K562 (cell line): Measurements from ENCODE around the gene PFAS. TPM values are rescaled to one million over a fixed set of nuclear protein-coding genes. Genes with fewer than 3 reads are reported as not detected.

ENCODE experiments used
- ADNP ChIP-seq: fragments of 200-800 bp; sonication (Bioruptor generic); IDR thresholded peaks from 2 replicates; pipeline ENCODE4 v1.6.1; 2016; ENCODE audit warnings: missing genetic modification characterization, missing compliant biosample characterization
- AFF1 ChIP-seq, 2 experiments: fragments of 450-650 bp; IDR thresholded peaks; 2 replicates each; pipeline ENCODE4 v1.6.1; 2018; ENCODE audit warnings: mild to moderate bottlenecking in 2 of 2, low read depth in 1 of 2; ENCODE audit not compliant: partially characterized antibody in 2 of 2
- BRD9 ChIP-seq: fragments of 450-650 bp; IDR thresholded peaks from 2 replicates; pipeline ENCODE4 v1.6.1; 2018; ENCODE audit warnings: low read depth; ENCODE audit not compliant: partially characterized antibody
- CEBPG ChIP-seq, 3 experiments: fragments of 200-800 bp in 1 of 3; sonication (Bioruptor generic) in 1 of 3; sonication (generic) in 1 of 3; formaldehyde crosslinking in 1 of 3; IDR thresholded peaks in 2 of 3; conservative IDR thresholded peaks in 1 of 3; 2 replicates each; pipeline versions ENCODE4 v1.6.1 to v1.8.0; 2016 to 2022; ENCODE audit warnings: missing compliant biosample characterization in 2 of 3, missing genetic modification characterization in 2 of 3, mild to moderate bottlenecking in 1 of 3, missing genetic modification reagents in 1 of 3
- CHD1 ChIP-seq: fragments of 200-600 bp; sonication (generic); IDR thresholded peaks from one replicate; pipeline ENCODE4 v1.6.1; 2012; ENCODE audit warnings: mild to moderate bottlenecking, moderate library complexity, low read length, inconsistent platforms
- CTBP1 ChIP-seq: fragments of 450-650 bp; IDR thresholded peaks from 2 replicates; pipeline ENCODE4 v1.6.1; 2016; ENCODE audit warnings: borderline replicate concordance
- ETS2 ChIP-seq: IDR thresholded peaks from 2 replicates; pipeline ENCODE4 v1.6.1; 2016; ENCODE audit warnings: borderline replicate concordance, missing genetic modification characterization, mild to moderate bottlenecking, moderate library complexity, missing compliant biosample characterization; ENCODE audit not compliant: poor library complexity, severe bottlenecking
- FOS ChIP-seq: IDR thresholded peaks from 3 replicates; pipeline ENCODE4 v1.6.1; 2011; ENCODE audit not compliant: insufficient read length; ENCODE audit errors: extremely low read depth
- GTF2A2 ChIP-seq: IDR thresholded peaks from 2 replicates; pipeline ENCODE4 v1.6.1; 2016; ENCODE audit warnings: mild to moderate bottlenecking, missing genetic modification characterization, missing compliant biosample characterization
- ID3 ChIP-seq, 2 experiments: fragments of 250-450 bp in 1 of 2; fragments of 450-650 bp in 1 of 2; sonication (Bioruptor Pico) in 1 of 2; IDR thresholded peaks; 2 replicates each; pipeline versions ENCODE4 v1.6.1 to v1.8.0; 2016 to 2021; ENCODE audit warnings: mild to moderate bottlenecking in 2 of 2, moderate library complexity in 2 of 2, missing compliant biosample characterization in 1 of 2, missing genetic modification characterization in 1 of 2
- MBD2 ChIP-seq: sonication (generic); IDR thresholded peaks from 2 replicates; pipeline ENCODE4 v1.6.1; 2016; ENCODE audit warnings: low read depth, borderline replicate concordance
- NFYB ChIP-seq: IDR thresholded peaks from 2 replicates; pipeline ENCODE4 v1.6.1; 2011; ENCODE audit warnings: mild to moderate bottlenecking, moderate library complexity; ENCODE audit not compliant: insufficient read length; ENCODE audit errors: extremely low read depth
- PML ChIP-seq: IDR thresholded peaks from 2 replicates; pipeline ENCODE4 v1.6.1; 2012; ENCODE audit warnings: low read length, inconsistent platforms
- POLR3G ChIP-seq: IDR thresholded peaks from 2 replicates; pipeline ENCODE4 v1.6.1; 2011; ENCODE audit not compliant: insufficient read length, insufficient replicate concordance; ENCODE audit errors: extremely low read depth
- RBM22 ChIP-seq: fragments of 200-400 bp; formaldehyde crosslinking; IDR thresholded peaks from 2 replicates; pipeline ENCODE4 v1.6.1; 2018; ENCODE audit warnings: low read length, low read depth; ENCODE audit not compliant: poor library complexity, severe bottlenecking
- SNIP1 ChIP-seq: fragments of 450-650 bp; IDR thresholded peaks from 2 replicates; pipeline ENCODE4 v1.7.1; 2017; ENCODE audit warnings: low read depth, mild to moderate bottlenecking
- TCFL5 ChIP-seq: fragments of 250-450 bp; sonication (Bioruptor Pico); conservative IDR thresholded peaks from 2 replicates; pipeline ENCODE4 v1.6.1; 2021; ENCODE audit warnings: mild to moderate bottlenecking, moderate library complexity, matching md5 sums
- ZNF3 ChIP-seq: fragments of 250-450 bp; sonication (Bioruptor Pico); IDR thresholded peaks from 2 replicates; pipeline ENCODE4 v1.5.0; 2021; ENCODE audit warnings: mild to moderate bottlenecking, moderate library complexity
- ZNF507 ChIP-seq: conservative IDR thresholded peaks from 2 replicates; pipeline ENCODE4 v1.6.1; 2017; ENCODE audit warnings: missing genetic modification characterization, missing compliant biosample characterization
- ZNF696 ChIP-seq: fragments of 250-450 bp; sonication (Bioruptor Pico); conservative IDR thresholded peaks from 2 replicates; pipeline ENCODE4 v1.4.0; 2020; ENCODE audit warnings: mild to moderate bottlenecking, moderate library complexity
- polyA plus RNA-seq, 8 experiments: library from polyadenylated mRNA; depleted of rRNA in 4 of 8; stranded (reverse) in 5 of 8; unstranded in 3 of 8; fragments of >200 nt; fragmentation: Nextera tagmentation in 2 of 8; fragmentation: Illumina TruSeq in 1 of 8; extraction: Ambion mirVana in 2 of 8; extraction: Trizol in 1 of 8; gene quantifications; 2 replicates each; pipeline versions ENCODE4 v1.2.1 to v1.2.3, GENCODE V29; 2011 to 2014; ENCODE audit warnings: inconsistent platforms in 1 of 8, missing spikeins in 1 of 8
- total RNA-seq, 7 experiments: library from RNA; depleted of rRNA in 6 of 7; stranded (reverse); fragments of >200 nt in 6 of 7; fragmentation: Illumina TruSeq in 2 of 7; extraction: Trizol in 2 of 7; gene quantifications; 2 replicates each; pipeline versions ENCODE4 v1.2.1 to v1.2.3, GENCODE V29; 2011 to 2021; ENCODE audit warnings: low replicate concordance in 1 of 7
- TF ChIP-seq, protein P1 (sequence below): IDR thresholded peaks from 2 replicates; pipeline ENCODE4 v1.6.1; 2016; ENCODE audit warnings: missing genetic modification characterization, missing compliant biosample characterization

PFAS gene
- total and polyA plus RNA-seq, 9 of the 15 experiments (the other 6 are each of a cell fraction or from before 2014, with no cell fraction given) = 11.6 to 131 (median 43.9) TPM

GRCh38 chr17:8225813-8226535 is 23.1 kb upstream of the PFAS start (continued):
- TF ChIP-seq NFYB = no peak
- peak in 1 of 2 experiments; percentile 66 for TF ChIP-seq AFF1 (IDR thresholded peaks at IDR 0.05; ENCODE audit: low read depth in 1 of 2, partially characterized antibody in 2 of 2)
- no peak for TF ChIP-seq FOS
- TF ChIP-seq ZNF507 (tag) = no peak
- TF ChIP-seq ETS2 (tag) = no peak
- peak; percentile 57 for TF ChIP-seq PML
- no peak for TF ChIP-seq SNIP1
- TF ChIP-seq ADNP (tag) = peak; percentile 93
- TF ChIP-seq CEBPG (CRISPR knock-in tag; IDR thresholded peaks at IDR 0.05) = peak; percentile 89
- TF ChIP-seq CEBPG (tag; conservative IDR thresholded peaks at IDR 0.05 in 1 of 2, IDR thresholded peaks at IDR 0.05 in 1 of 2) = peak; percentile 88 to 91
- TF ChIP-seq, protein P1, sequence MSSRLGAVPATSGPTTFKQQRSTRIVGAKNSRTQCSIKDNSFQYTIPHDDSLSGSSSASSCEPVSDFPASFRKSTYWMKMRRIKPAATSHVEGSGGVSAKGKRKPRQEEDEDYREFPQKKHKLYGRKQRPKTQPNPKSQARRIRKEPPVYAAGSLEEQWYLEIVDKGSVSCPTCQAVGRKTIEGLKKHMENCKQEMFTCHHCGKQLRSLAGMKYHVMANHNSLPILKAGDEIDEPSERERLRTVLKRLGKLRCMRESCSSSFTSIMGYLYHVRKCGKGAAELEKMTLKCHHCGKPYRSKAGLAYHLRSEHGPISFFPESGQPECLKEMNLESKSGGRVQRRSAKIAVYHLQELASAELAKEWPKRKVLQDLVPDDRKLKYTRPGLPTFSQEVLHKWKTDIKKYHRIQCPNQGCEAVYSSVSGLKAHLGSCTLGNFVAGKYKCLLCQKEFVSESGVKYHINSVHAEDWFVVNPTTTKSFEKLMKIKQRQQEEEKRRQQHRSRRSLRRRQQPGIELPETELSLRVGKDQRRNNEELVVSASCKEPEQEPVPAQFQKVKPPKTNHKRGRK = no peak
- TF ChIP-seq ZNF3 (CRISPR knock-in tag) = peak; percentile 71; the same call in 1 of the 2 replicates
- no peak for TF ChIP-seq ID3 (CRISPR knock-in tag; IDR thresholded peaks at IDR 0.05)
- no peak for TF ChIP-seq ID3 (tag; IDR thresholded peaks at IDR 0.05)
- no peak for TF ChIP-seq GTF2A2 (tag)
- no peak for TF ChIP-seq CTBP1
- TF ChIP-seq MBD2 = no peak
- no peak for TF ChIP-seq RBM22
- TF ChIP-seq TCFL5 = no peak
- peak; percentile 74 for TF ChIP-seq BRD9
- TF ChIP-seq POLR3G = peak; percentile 48
- TF ChIP-seq CHD1 = peak; percentile 40
- TF ChIP-seq ZNF696 (CRISPR knock-in tag) = no peak
